ENCODE data around the gene IGSF10.

The IGSF10 gene

GRCh38 chr3:151462991-151463390, 2.1 kb upstream of the IGSF10 start:
- in situ Hi-C loops (cut with MboI; ENCODE audit: low sequenced_read_pairs, unreplicated experiment): no loop called here
- DNase-seq (ENCODE audit: low spot score): no peak
- no peak for TF ChIP-seq CTCF (IDR thresholded peaks at IDR 0.05; ENCODE audit: borderline replicate concordance, control extremely low read depth, extremely low read depth, insufficient read depth, missing control alignments)

- no peak for TF ChIP-seq CTCF (IDR thresholded peaks at IDR 0.05; ENCODE audit: borderline replicate concordance, control extremely low read depth, extremely low read depth, insufficient read depth, missing control alignments)
- in situ Hi-C loops (cut with MboI; ENCODE audit: low sequenced_read_pairs, unreplicated experiment): no loop called here
- no peak for DNase-seq (ENCODE audit: low spot score)
These were observed 1.5 kb upstream of the IGSF10 start for GRCh38 chr3:151462278-151462780.

- DNase-seq (ENCODE audit: low spot score): no peak
- in situ Hi-C loops (cut with MboI; ENCODE audit: low sequenced_read_pairs, unreplicated experiment): no loop called here
- TF ChIP-seq CTCF (IDR thresholded peaks at IDR 0.05; ENCODE audit: borderline replicate concordance, control extremely low read depth, extremely low read depth, insufficient read depth, missing control alignments): no peak
These were observed 633 bp downstream of the IGSF10 start for GRCh38 chr3:151460228-151460627.

- no peak for TF ChIP-seq CTCF (IDR thresholded peaks at IDR 0.05; ENCODE audit: borderline replicate concordance, control extremely low read depth, extremely low read depth, insufficient read depth, missing control alignments)
- in situ Hi-C loops (cut with MboI; ENCODE audit: low sequenced_read_pairs, unreplicated experiment): no loop called here
- no peak for DNase-seq (ENCODE audit: low spot score)
These were observed 1.5 kb downstream of the IGSF10 start for GRCh38 chr3:151459358-151459757.

GRCh38 chr3:151456065-151456464, 4.8 kb downstream of the IGSF10 start:
- in situ Hi-C loops (cut with MboI; ENCODE audit: low sequenced_read_pairs, unreplicated experiment): no loop called here
- TF ChIP-seq CTCF (IDR thresholded peaks at IDR 0.05; ENCODE audit: borderline replicate concordance, control extremely low read depth, extremely low read depth, insufficient read depth, missing control alignments): no peak

GRCh38 chr3:151452841-151453240, 8.0 kb downstream of the IGSF10 start:
- TF ChIP-seq CTCF (IDR thresholded peaks at IDR 0.05; ENCODE audit: borderline replicate concordance, control extremely low read depth, extremely low read depth, insufficient read depth, missing control alignments): no peak
- in situ Hi-C loops (cut with MboI; ENCODE audit: low sequenced_read_pairs, unreplicated experiment): no loop called here

More at GRCh38 chr3:151456065-151456464, 4.8 kb downstream of the IGSF10 start:
- DNase-seq (ENCODE audit: low spot score): no peak

GRCh38 chr3:151452368-151452767, 8.5 kb downstream of the IGSF10 start:
- DNase-seq (ENCODE audit: low spot score): no peak
- in situ Hi-C loops (cut with MboI; ENCODE audit: low sequenced_read_pairs, unreplicated experiment): no loop called here
- TF ChIP-seq CTCF (IDR thresholded peaks at IDR 0.05; ENCODE audit: borderline replicate concordance, control extremely low read depth, extremely low read depth, insufficient read depth, missing control alignments): no peak

More at GRCh38 chr3:151452841-151453240, 8.0 kb downstream of the IGSF10 start:
- DNase-seq (ENCODE audit: low spot score): no peak

Data from GM13976 (cell line).